Astrocyte (in vitro differentiated cells and primary cell): ENCODE results near the gene ENAM. TPM values are rescaled to one million over a fixed set of nuclear protein-coding genes. Genes with fewer than 3 reads are reported as not detected.
"Not testable (repeated sequence)": the region's sequence is repeated elsewhere in the genome, so short reads cannot be mapped to it uniquely, and the experiment has no call there.

Source experiments
- DNase-seq: peaks from one replicate; pipeline ENCODE4 v3.0.0-alpha.2; 2010; ENCODE audit warnings: low read depth
- FAIRE-seq: peaks from 2 replicates; lab custom pipeline; 2011; peaks lifted over from hg19 to GRCh38; lab: Jason Lieb, UNC
- H2AFZ ChIP-seq: 2 replicates; pipeline ENCODE4 v1.6.0; 2012; ENCODE audit warnings: low read depth, low read length, inconsistent platforms
- H3K27ac ChIP-seq: 2 replicates; pipeline ENCODE4 v1.5.1; 2011; ENCODE audit warnings: low read depth, low read length, inconsistent platforms
- H3K27me3 ChIP-seq: 2 replicates; pipeline ENCODE4 v1.6.0; 2011; ENCODE audit warnings: low read length, inconsistent platforms; ENCODE audit not compliant: insufficient read depth
- H3K36me3 ChIP-seq: 2 replicates; pipeline ENCODE4 v1.5.1; 2011; ENCODE audit warnings: low read length, inconsistent platforms; ENCODE audit not compliant: insufficient read depth
- H3K4me1 ChIP-seq: 2 replicates; pipeline ENCODE4 v1.5.1; 2011; ENCODE audit warnings: low read length, inconsistent platforms; ENCODE audit not compliant: insufficient read depth
- H3K4me2 ChIP-seq: 2 replicates; pipeline ENCODE4 v1.6.0; 2012; ENCODE audit warnings: low read length, inconsistent platforms
- H3K4me3 ChIP-seq: 2 replicates; pipeline ENCODE4 v1.5.1; 2011; ENCODE audit warnings: low read depth, mild to moderate bottlenecking, low read length, inconsistent platforms; ENCODE audit not compliant: insufficient read depth
- H3K79me2 ChIP-seq: 2 replicates; pipeline ENCODE4 v1.6.0; 2012; ENCODE audit warnings: mild to moderate bottlenecking, low read length, inconsistent platforms; ENCODE audit not compliant: insufficient read depth
- H3K9ac ChIP-seq: 2 replicates; pipeline ENCODE4 v1.6.0; 2012; ENCODE audit warnings: mild to moderate bottlenecking, low read length, inconsistent platforms
- H3K9me3 ChIP-seq: 2 replicates; pipeline ENCODE4 v1.5.1; 2012; ENCODE audit warnings: low read depth, mild to moderate bottlenecking, low read length, inconsistent platforms; ENCODE audit not compliant: insufficient read depth
- H4K20me1 ChIP-seq: 2 replicates; pipeline ENCODE4 v1.6.0; 2012; ENCODE audit warnings: low read length, inconsistent platforms; ENCODE audit not compliant: insufficient read depth
- H3K27ac Mint-ChIP-seq: one replicate; pipeline ENCODE4 v1.8.0; 2021; ENCODE audit warnings: mild to moderate bottlenecking, mixed read lengths; ENCODE audit not compliant: unreplicated experiment
- H3K27me3 Mint-ChIP-seq: one replicate; pipeline ENCODE4 v1.8.0; 2021; ENCODE audit warnings: low read depth, mixed read lengths; ENCODE audit not compliant: unreplicated experiment
- H3K36me3 Mint-ChIP-seq: one replicate; pipeline ENCODE4 v1.8.0; 2021; ENCODE audit warnings: low read depth, mixed read lengths; ENCODE audit not compliant: unreplicated experiment
- H3K4me1 Mint-ChIP-seq: one replicate; pipeline ENCODE4 v1.8.0; 2021; ENCODE audit warnings: low read depth, mixed read lengths; ENCODE audit not compliant: unreplicated experiment
- H3K4me3 Mint-ChIP-seq: one replicate; pipeline ENCODE4 v1.8.0; 2021; ENCODE audit warnings: mild to moderate bottlenecking, moderate library complexity, mixed read lengths; ENCODE audit not compliant: unreplicated experiment
- H3K9me3 Mint-ChIP-seq: one replicate; pipeline ENCODE4 v1.8.0; 2021; ENCODE audit warnings: mild to moderate bottlenecking, mixed read lengths; ENCODE audit not compliant: unreplicated experiment
- EZH2 ChIP-seq: IDR thresholded peaks from 2 replicates; pipeline ENCODE4 v1.6.1; 2012; ENCODE audit warnings: mild to moderate bottlenecking, low read length, inconsistent platforms; ENCODE audit not compliant: insufficient read depth
- total RNA-seq: library from RNA; stranded (reverse); gene quantifications from 2 replicates; pipeline ENCODE4 v1.2.1, GENCODE V29; 2021
- TF ChIP-seq, protein P1 (sequence below): IDR thresholded peaks from 2 replicates; pipeline ENCODE4 v1.5.1; 2011; ENCODE audit warnings: low read depth, mild to moderate bottlenecking, inconsistent platforms, low read length, moderate library complexity; ENCODE audit not compliant: insufficient read depth

The ENAM gene
- total RNA-seq, 1 donor from 2014 or later, result 0.11 TPM

GRCh38 chr4:70680934-70681333 lies 52.4 kb downstream of the ENAM start:
- no peaks in the 10 kb centered on the region for H3K27me3 Mint-ChIP-seq
- no peaks in the 10 kb centered on the region for H3K4me1 Mint-ChIP-seq
- no peaks in the 10 kb centered on the region for H3K79me2 ChIP-seq
- H3K27ac Mint-ChIP-seq, result no peak overlapping the region
- no peaks in the 10 kb centered on the region for H3K27me3 ChIP-seq
- no peak overlapping the region for H3K4me3 ChIP-seq
- H3K36me3 Mint-ChIP-seq, result no peaks in the 10 kb centered on the region
- no peaks in the 10 kb centered on the region for H3K9me3 Mint-ChIP-seq
- no peak overlapping the region for H3K27ac ChIP-seq
- no peak overlapping the region for H3K4me2 ChIP-seq
- TF ChIP-seq EZH2, result no peak
- TF ChIP-seq, protein P1, sequence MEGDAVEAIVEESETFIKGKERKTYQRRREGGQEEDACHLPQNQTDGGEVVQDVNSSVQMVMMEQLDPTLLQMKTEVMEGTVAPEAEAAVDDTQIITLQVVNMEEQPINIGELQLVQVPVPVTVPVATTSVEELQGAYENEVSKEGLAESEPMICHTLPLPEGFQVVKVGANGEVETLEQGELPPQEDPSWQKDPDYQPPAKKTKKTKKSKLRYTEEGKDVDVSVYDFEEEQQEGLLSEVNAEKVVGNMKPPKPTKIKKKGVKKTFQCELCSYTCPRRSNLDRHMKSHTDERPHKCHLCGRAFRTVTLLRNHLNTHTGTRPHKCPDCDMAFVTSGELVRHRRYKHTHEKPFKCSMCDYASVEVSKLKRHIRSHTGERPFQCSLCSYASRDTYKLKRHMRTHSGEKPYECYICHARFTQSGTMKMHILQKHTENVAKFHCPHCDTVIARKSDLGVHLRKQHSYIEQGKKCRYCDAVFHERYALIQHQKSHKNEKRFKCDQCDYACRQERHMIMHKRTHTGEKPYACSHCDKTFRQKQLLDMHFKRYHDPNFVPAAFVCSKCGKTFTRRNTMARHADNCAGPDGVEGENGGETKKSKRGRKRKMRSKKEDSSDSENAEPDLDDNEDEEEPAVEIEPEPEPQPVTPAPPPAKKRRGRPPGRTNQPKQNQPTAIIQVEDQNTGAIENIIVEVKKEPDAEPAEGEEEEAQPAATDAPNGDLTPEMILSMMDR, result no peak
- no peak for FAIRE-seq
- no peak overlapping the region for H3K9ac ChIP-seq
- no peaks in the 10 kb centered on the region for H4K20me1 ChIP-seq
- no peaks in the 10 kb centered on the region for H3K9me3 ChIP-seq
- no peaks in the 10 kb centered on the region for H3K36me3 ChIP-seq
- peaks cover 5% of the 10 kb centered on the region for H3K4me1 ChIP-seq
- no peak overlapping the region for H3K4me3 Mint-ChIP-seq
- DNase-seq, result no peak
- no peak overlapping the region for H2AFZ ChIP-seq

DNA sequence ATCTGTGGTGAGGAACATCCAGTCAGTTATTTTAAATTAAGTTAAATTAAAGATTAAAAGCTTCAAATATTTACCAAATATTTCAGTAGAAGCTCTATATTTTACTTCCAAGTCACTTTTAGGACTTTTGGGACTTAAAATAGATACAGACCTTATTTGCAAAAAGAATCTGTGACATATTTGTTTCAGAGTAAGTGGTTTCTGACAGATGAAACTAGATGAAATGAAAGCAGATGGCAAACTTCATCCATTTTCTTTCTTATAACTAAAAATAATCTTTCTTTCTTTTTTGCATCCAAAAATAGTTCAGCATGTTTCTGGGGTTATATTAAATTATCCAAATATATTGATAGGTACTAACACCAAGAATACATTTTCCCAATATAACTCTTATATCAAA lies 53.2 kb downstream of the ENAM start:
- H3K4me3 ChIP-seq, result no peak overlapping the region
- H2AFZ ChIP-seq, result no peak overlapping the region
- FAIRE-seq (no peak), DNase-seq (no peak)
- Mint-ChIP-seq H3K27ac (no peak overlapping the region), H3K4me1 (no peaks in the 10 kb centered on the region), H3K36me3 (no peaks in the 10 kb centered on the region), H3K9me3 (no peaks in the 10 kb centered on the region), H3K27me3 (no peaks in the 10 kb centered on the region), H3K4me3 (no peak overlapping the region)
- H3K27ac ChIP-seq, result no peak overlapping the region
- no peaks in the 10 kb centered on the region for H3K9me3 ChIP-seq
- no peaks in the 10 kb centered on the region for H3K27me3 ChIP-seq
- H3K9ac ChIP-seq, result no peak overlapping the region
- no peak overlapping the region for H3K4me2 ChIP-seq
- H3K36me3 ChIP-seq, result no peaks in the 10 kb centered on the region
- peaks cover 5% of the 10 kb centered on the region for H3K4me1 ChIP-seq
- TF ChIP-seq, protein P1, result no peak
- no peak for TF ChIP-seq EZH2
- H4K20me1 ChIP-seq, result no peaks in the 10 kb centered on the region
- no peaks in the 10 kb centered on the region for H3K79me2 ChIP-seq

DNA sequence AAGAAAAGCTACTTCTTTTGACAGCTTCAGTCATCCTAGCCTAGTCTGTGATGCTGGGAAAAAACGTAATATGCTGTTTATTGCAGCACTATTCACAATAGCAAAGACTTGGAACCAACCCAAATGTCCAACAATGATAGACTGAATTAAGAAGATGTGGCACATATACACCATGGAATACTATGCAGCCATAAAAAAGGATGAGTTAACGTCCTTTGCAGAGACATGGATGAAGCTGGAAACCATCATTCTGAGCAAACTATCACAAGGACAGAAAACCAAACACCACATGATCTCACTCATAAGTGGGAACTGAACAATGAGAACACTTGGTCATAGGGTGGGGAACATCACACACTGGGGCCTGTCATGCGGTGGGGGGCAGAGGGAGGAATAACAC lies 53.6 kb downstream of the ENAM start:
- FAIRE-seq, H3K27me3 Mint-ChIP-seq, DNase-seq, H3K79me2 ChIP-seq, H3K4me1 Mint-ChIP-seq, H3K9ac ChIP-seq, H3K27me3 ChIP-seq, H3K9me3 Mint-ChIP-seq, H3K9me3 ChIP-seq, H4K20me1 ChIP-seq, H3K4me3 Mint-ChIP-seq, H3K36me3 Mint-ChIP-seq, H3K4me3 ChIP-seq, H2AFZ ChIP-seq, H3K27ac ChIP-seq, H3K36me3 ChIP-seq, H3K4me2 ChIP-seq, H3K4me1 ChIP-seq, H3K27ac Mint-ChIP-seq: not testable (repeated sequence)
